Left forelimb (tissue), 1 donor: ENCODE data around the gene CMIP.
A peak's percentile ranks its signal among the peaks of the same experiment; 100 is the strongest.
"Not testable (repeated sequence)": the region's sequence is repeated elsewhere in the genome, so short reads cannot be mapped to it uniquely, and the experiment has no call there.

Experiments used
- DNase-seq: peaks from one replicate; pipeline ENCODE4 v3.0.0-alpha.2; 2018; ENCODE audit warnings: low spot score

CMIP gene

DNA sequence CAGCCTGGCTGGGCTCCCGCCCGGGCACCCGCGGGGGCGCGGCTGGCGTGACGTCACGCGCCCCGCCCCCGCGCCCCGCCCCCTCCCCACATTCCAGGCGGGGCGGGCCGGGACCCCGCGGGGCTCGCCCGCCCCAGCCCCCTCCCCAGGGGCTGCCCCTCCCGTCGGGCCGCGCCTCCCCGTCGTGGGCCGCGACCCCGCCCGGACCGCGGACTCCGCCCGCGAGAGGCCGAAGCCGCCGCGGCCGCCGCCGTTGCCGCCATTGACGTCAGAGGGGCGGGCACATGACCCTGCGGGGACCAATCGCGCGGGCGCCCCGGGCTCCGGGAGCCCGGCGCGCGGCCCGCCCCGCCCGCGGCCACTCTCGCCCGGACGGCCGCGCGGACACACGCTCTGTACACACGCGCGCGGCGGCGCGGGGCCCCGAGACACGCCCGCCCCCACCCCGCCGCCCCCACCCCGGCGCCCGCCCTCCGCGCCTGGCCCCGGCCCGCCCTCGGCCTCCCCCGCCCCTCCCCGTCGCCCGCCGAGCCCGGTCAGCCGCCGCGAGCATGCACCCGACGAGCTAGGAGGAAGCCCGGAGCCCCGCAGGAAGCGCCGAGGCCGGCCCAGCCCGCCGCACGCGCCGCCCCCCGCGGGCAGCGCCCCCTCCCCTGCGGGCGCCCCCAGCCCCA, at the start of gene CMIP:
Gene CMIP, plus strand, starts transcription at position 361 of the 674 bp plus-strand sequence.
- DNase-seq = peak; percentile 89

DNA sequence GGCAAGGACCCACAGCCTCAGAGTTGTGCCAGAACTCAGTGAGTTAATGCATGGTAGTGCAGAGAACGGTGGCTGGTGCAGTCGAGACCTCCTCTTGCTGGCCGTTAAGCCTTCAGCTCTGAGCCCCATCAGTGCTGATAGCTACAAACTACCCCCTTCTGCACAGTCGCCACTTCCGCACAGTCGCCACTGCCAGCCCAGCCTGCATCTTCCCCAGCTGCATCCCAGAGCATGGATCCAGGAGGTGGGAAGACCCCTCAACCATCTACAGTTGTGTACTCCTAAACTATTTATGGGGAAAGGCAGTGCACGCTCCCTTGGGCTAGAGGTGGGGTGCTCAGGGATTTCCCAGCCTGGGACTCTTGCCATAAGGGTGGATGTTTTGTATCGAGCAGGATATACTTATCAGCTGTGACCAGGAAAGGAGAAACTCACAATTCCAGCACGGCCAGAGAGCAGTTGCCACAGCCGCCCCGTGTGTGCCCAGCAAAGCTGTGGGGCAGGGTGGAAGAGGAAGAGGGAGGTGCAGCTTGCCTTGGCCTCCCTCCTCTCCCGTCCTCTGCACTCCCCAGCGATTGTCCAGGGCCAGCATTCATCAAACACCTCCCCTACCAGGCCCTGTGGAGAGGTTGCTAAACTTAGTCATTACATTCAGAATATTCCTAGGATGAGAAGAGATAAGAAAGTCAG, 49.5 kb upstream of the CMIP start:
- DNase-seq = no peak

- no peak for DNase-seq
Observed at GRCh38 chr16:81397058-81397878, 47.3 kb upstream of the CMIP start.

DNA sequence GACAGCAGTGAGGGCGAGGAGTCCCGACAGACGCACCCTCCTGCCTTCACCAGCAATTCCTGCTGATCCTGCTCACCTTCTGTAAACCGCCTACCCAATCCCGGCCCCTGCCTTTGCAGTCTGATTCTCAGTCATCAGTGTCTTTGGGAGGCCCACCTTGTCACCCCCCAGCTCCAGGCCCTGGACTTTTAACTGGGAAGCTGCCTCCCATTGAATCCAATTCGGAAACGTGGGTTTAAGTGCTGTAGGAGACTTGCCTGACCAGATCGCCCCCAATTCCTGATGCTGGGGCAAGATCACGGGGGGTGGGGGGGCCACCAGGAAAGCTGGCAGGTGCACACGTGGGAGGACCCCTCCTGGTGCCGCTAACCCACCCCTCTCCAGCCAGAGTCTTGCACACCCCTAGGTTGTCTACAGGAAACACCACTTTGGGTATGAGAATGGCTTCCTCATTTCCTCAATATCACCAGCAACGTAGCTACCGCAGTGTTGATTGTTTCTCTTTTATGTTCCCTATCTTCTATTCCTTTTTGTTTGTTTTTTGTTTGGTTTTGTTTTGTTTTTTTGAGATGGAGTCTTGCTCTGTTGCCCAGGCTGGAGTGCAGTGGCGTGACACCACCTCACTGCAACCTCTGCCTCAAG, 46.6 kb upstream of the CMIP start:
- DNase-seq = no peak

- DNase-seq = no peak
Observed at GRCh38 chr16:81399909-81400308, 44.7 kb upstream of the CMIP start.

DNA sequence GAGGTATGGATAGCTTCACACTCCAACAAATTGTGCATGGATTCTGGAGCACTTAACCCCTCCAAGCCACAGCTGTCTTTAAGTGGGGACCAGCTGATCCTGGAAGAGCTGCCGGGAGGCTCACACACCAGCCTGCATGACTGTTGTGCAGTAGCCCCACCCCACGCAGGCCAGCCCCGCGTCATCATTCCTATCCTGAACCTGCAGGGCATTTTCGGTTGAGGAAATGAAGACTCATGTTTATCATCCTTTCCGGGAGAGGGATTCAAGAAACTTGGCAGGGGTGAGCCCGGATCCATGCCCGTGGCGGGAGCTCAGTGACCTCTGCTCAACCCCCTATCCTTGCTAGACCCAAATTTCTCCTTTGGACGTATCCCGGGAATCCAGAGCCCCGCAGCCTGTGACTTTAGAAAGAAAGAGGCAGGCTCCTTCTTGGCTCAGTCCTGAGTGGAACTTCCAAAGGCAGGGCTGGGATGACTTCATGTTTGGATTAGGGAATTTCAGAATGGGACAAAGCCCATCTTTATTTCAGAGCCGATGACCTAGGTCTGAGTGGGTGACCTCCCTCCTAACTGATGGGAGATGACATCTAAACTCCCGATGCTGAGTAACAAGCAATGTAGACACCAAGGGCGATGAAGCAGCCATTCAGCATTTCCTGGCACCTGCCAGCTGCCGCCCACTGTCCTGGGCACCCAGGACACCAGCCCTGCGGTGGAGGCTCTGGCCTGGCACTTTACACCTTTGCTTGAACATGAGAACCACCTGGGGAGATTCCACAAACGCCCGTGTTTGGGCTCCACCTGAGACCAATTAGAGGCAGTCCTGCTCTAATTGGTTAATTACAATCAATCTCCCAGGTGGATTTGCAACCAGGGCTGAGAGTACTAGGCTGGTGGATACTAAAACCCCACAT, 43.3 kb upstream of the CMIP start:
- DNase-seq = no peak

DNA sequence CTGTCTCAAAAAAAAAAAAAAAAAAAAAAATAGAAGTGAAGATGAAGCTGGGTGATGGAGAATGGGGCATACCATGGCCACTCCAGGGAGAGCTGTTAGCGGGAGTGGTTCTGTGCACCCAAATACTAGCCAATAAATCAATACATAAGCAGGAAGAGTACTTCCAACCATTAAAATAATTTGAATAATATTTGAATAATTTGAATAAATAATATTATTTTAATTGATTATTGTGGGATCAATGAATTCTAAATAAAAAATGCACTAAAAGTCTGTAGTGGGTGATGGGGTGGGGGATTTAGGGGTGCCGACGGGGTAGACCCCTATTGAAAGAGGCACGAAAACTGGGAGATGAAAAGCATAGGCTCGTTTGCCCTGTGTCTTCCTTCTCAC, 41.4 kb upstream of the CMIP start:
- DNase-seq = no peak

DNA sequence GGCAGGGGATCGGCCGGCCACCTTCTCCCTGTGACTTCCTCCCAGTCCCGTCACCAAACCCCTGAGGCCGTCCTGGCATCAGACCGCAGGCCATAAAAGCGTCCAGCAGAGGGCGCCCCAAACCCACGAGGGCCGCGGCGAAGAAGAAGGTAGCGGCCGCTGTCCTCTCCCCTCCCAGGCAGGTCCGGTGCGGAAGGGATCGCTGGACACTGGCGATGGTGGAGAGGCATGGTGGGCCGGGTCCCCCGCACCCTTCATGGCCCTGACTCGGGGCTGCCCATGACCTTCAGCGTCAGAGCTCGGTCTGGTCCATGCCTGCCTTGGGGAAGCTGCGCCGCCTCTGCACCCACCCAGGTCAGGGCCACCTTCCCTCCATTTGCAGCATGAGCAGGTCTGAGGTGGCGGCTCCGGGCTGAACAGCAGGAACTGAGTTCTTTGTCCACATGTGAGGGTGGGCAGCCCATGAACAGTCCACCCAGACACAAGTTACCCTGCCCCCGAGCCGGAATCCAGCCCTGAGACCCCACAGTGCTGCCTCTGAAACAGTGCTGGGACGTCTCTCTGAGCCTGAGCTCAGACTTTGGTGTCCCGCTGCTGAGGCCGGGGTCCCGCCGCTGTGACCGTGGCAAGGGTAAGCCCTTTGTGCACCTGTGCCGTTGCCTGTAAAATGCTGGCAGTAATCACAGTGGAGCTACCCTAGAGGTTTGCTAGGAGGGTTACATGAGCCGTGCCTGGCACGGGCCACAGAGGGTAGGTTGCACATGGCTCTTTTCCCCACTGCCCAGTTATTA, 40.8 kb upstream of the CMIP start:
- peak; percentile 84 for DNase-seq

GRCh38 chr16:81405002-81405401, 39.6 kb upstream of the CMIP start:
- DNase-seq = not testable (repeated sequence)

DNA sequence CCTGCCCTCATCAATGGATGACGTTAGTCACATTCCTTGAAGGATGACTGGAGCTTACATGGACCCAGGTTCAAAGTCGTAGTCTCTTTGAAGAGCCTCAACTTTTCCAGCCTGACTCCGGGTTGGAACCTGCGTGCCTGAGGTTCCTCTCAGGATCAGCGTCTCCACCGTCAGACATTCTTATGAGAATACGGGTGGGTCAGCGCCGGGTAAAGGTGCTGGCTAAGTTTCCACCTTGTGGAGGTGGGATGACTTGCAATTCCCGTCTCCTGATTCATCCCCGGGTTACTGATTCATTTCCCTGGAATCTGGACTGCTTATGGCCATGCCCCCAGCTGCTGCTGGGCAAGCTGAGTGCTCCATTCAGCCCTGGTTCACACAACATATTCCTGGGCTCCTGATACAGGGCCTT, 38.9 kb upstream of the CMIP start:
- DNase-seq = no peak

- DNase-seq = no peak
Observed at GRCh38 chr16:81408409-81408950, 36.1 kb upstream of the CMIP start.

DNA sequence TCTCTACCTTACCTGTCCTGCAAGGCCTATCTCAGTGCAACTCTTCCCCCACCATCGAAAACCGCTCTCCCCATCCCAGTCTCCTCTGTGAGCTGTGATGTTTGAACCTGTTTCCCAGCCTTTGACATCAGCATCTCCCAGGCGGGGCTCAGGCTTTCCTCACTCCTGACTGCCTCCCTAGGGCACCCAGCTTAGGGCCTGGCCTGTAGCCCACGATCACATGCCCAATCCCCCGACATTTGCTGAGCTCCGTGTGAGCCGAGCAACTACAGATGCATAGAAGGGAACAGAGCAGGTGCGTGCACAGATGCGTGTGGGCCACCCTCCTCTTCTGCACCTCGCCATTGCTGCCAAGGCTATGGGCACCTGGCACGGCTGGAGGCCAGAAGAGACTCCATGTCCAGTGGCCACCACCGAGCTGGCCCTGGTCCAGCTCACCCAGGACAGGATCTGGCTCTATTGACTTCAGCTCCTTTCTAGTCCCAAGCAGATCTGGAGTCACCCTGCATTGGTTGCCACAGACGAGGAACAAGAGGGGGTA, 35.5 kb upstream of the CMIP start:
- DNase-seq = no peak

- no peak for DNase-seq
Observed at GRCh38 chr16:81410643-81411293, 33.8 kb upstream of the CMIP start.

- DNase-seq = no peak
Observed at GRCh38 chr16:81413245-81413990, 31.2 kb upstream of the CMIP start.

- no peak for DNase-seq
Observed at GRCh38 chr16:81415751-81416150, 28.9 kb upstream of the CMIP start.

- DNase-seq = no peak
Observed at GRCh38 chr16:81416749-81417148, 27.9 kb upstream of the CMIP start.

DNA sequence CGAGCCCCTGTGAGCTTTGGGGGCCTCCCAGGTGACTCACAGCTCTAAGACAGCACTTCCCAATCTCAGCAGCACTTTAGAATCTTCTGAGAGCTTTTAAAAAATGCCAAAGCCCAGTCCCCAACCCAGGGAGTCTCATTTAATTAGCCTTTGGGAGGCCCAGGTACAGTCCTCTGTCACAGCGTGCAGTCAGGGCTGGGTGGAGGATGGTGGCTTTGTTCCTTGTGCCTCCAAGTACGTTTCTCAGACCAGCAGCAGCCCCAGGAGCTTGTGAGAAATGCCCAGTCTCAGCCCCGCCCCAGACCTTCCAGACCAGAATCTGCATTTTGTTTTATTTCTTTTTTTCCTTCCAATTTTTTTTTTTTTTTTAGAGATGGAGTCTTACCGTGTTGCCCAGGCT, 27.4 kb upstream of the CMIP start:
- no peak for DNase-seq

GRCh38 chr16:81419806-81420205, 24.8 kb upstream of the CMIP start:
- no peak for DNase-seq

DNA sequence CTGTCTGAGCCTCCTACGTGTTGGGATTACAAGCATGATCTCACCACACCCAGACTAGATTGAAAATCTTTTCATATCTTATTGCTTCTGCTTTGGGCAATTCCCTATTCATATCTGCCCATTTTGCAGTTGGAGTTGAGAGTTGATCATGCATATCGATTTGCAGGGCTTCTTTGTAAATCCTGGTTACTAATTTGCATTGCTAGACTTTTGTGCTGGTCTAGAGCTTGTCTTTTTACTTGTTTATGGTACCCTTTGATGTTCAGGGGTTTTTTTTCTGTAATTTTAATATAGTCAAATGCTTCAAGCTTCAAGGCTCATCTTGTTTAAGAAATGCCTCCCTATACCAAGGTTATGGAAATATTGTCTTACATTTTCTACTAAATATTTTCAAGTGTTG, 23.5 kb upstream of the CMIP start:
- no peak for DNase-seq
